HepG2 (cell line): ENCODE results near the gene ATP23.

Experiments used
- CEBPG ChIP-seq: IDR thresholded peaks from 2 replicates; pipeline ENCODE4 v1.6.1; 2016
- FOXJ3 ChIP-seq: sonication (generic); formaldehyde crosslinking; IDR thresholded peaks from 2 replicates; pipeline ENCODE4 v1.4.0; 2020; ENCODE audit warnings: missing genetic modification reagents, mild to moderate bottlenecking, borderline replicate concordance
- MXI1 ChIP-seq: IDR thresholded peaks from 3 replicates; pipeline ENCODE4 v1.6.1; 2012; ENCODE audit warnings: low read depth, low read length, inconsistent platforms, borderline replicate concordance
- NCOA2 ChIP-seq: sonication (generic); formaldehyde crosslinking; IDR thresholded peaks from 2 replicates; pipeline ENCODE4 v1.8.0; 2022; ENCODE audit warnings: inconsistent platforms
- YEATS4 ChIP-seq: sonication (generic); formaldehyde crosslinking; IDR thresholded peaks from 2 replicates; pipeline ENCODE4 v1.4.0; 2020; ENCODE audit warnings: missing genetic modification reagents, borderline replicate concordance
- ZBTB7A ChIP-seq: sonication (generic); formaldehyde crosslinking; IDR thresholded peaks from 2 replicates; pipeline ENCODE4 v1.8.0; 2022; ENCODE audit warnings: mild to moderate bottlenecking, missing genetic modification reagents
- ZNF589 ChIP-seq: sonication (generic); formaldehyde crosslinking; conservative IDR thresholded peaks from 2 replicates; pipeline ENCODE4 v1.8.0; 2022; ENCODE audit warnings: mild to moderate bottlenecking, moderate library complexity, missing genetic modification reagents
- ZNF672 ChIP-seq: sonication (generic); formaldehyde crosslinking; IDR thresholded peaks from 2 replicates; pipeline ENCODE4 v1.8.1; 2022; ENCODE audit warnings: missing genetic modification reagents
- TF ChIP-seq, protein P1 (sequence below): sonication (generic); formaldehyde crosslinking; IDR thresholded peaks from 2 replicates; pipeline ENCODE4 v1.4.0; 2020; ENCODE audit warnings: missing genetic modification reagents
- TF ChIP-seq, protein P2 (sequence below): sonication (generic); formaldehyde crosslinking; IDR thresholded peaks from 2 replicates; pipeline ENCODE4 v1.5.0; 2020; ENCODE audit warnings: mild to moderate bottlenecking, missing genetic modification reagents, moderate library complexity

DNA sequence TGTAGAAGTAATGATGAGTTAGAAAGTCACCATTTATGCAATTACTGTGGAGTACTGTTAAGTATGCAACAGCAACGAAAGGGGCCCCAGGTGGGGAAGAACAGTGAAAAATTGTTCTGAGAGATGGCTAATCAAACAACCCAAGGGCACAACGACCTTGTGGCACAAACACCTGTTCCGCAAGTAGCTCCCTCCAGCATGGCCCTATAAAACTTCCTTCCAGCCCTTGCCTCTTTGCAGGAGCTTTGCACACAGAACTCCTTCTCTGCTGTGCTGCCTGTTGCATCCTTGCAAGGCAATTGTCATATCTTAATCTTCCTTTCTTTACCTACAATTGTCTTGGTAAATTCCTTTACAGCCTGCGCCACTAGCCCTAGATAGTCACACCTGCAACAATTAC lies 23.2 kb upstream of the ATP23 start:
- TF ChIP-seq ZNF589 (CRISPR knock-in tag) (no peak), ZNF672 (CRISPR knock-in tag) (no peak), NCOA2 (CRISPR knock-in tag) (no peak), YEATS4 (CRISPR knock-in tag) (no peak), CEBPG (no peak), MXI1 (no peak), FOXJ3 (CRISPR knock-in tag) (no peak), ZBTB7A (no peak)
- TF ChIP-seq, protein P1, sequence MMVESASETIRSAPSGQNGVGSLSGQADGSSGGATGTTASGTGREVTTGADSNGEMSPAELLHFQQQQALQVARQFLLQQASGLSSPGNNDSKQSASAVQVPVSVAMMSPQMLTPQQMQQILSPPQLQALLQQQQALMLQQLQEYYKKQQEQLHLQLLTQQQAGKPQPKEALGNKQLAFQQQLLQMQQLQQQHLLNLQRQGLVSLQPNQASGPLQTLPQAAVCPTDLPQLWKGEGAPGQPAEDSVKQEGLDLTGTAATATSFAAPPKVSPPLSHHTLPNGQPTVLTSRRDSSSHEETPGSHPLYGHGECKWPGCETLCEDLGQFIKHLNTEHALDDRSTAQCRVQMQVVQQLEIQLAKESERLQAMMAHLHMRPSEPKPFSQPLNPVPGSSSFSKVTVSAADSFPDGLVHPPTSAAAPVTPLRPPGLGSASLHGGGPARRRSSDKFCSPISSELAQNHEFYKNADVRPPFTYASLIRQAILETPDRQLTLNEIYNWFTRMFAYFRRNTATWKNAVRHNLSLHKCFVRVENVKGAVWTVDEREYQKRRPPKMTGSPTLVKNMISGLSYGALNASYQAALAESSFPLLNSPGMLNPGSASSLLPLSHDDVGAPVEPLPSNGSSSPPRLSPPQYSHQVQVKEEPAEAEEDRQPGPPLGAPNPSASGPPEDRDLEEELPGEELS (CRISPR knock-in tag): no peak
- TF ChIP-seq, protein P2, sequence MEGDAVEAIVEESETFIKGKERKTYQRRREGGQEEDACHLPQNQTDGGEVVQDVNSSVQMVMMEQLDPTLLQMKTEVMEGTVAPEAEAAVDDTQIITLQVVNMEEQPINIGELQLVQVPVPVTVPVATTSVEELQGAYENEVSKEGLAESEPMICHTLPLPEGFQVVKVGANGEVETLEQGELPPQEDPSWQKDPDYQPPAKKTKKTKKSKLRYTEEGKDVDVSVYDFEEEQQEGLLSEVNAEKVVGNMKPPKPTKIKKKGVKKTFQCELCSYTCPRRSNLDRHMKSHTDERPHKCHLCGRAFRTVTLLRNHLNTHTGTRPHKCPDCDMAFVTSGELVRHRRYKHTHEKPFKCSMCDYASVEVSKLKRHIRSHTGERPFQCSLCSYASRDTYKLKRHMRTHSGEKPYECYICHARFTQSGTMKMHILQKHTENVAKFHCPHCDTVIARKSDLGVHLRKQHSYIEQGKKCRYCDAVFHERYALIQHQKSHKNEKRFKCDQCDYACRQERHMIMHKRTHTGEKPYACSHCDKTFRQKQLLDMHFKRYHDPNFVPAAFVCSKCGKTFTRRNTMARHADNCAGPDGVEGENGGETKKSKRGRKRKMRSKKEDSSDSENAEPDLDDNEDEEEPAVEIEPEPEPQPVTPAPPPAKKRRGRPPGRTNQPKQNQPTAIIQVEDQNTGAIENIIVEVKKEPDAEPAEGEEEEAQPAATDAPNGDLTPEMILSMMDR: no peak
